ENCODE results near the gene SMIM44.

Gene SMIM44

DNA sequence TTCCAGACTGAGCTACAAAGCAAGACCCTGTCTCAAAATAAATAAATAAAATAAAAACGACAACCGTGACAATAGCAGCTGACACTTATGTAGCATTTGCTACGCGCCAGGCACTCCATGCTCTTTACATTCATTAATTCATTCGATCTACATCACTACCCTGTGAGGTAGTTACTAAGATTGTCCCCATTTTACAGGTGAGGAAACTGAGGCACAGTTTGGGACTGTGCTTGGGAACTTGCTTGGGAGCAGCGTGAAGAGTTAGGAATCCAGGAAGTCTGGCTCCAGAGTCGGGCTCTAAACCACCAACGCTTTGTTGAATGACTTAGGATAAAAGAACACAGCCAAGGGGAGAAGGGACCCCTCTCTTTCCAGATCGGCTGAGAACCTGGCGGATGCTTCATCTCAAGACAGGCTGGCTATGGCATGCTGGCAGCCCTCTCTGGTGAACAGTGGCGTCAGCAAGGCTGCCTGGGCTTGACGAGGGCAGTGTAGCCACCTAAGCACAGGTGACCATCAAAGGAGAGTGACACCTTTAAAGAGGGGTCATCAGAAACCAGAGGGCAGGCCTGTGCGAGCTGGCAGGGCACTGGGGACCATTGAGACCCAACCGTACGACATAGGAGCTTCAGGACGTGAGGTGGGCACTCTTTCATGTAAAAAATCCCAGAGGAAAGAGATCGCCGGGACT, 16.6 kb upstream of the SMIM44 start:
- TF ChIP-seq, protein P1, sequence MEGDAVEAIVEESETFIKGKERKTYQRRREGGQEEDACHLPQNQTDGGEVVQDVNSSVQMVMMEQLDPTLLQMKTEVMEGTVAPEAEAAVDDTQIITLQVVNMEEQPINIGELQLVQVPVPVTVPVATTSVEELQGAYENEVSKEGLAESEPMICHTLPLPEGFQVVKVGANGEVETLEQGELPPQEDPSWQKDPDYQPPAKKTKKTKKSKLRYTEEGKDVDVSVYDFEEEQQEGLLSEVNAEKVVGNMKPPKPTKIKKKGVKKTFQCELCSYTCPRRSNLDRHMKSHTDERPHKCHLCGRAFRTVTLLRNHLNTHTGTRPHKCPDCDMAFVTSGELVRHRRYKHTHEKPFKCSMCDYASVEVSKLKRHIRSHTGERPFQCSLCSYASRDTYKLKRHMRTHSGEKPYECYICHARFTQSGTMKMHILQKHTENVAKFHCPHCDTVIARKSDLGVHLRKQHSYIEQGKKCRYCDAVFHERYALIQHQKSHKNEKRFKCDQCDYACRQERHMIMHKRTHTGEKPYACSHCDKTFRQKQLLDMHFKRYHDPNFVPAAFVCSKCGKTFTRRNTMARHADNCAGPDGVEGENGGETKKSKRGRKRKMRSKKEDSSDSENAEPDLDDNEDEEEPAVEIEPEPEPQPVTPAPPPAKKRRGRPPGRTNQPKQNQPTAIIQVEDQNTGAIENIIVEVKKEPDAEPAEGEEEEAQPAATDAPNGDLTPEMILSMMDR (IDR thresholded peaks at IDR 0.05; ENCODE audit: insufficient read depth, low read depth, low read length, missing control alignments): no peak
- no peak for DNase-seq (ENCODE audit: low read depth)
- H3K4me3 ChIP-seq (ENCODE audit: low read depth, low read length): peak overlapping the region; percentile 96

DNA sequence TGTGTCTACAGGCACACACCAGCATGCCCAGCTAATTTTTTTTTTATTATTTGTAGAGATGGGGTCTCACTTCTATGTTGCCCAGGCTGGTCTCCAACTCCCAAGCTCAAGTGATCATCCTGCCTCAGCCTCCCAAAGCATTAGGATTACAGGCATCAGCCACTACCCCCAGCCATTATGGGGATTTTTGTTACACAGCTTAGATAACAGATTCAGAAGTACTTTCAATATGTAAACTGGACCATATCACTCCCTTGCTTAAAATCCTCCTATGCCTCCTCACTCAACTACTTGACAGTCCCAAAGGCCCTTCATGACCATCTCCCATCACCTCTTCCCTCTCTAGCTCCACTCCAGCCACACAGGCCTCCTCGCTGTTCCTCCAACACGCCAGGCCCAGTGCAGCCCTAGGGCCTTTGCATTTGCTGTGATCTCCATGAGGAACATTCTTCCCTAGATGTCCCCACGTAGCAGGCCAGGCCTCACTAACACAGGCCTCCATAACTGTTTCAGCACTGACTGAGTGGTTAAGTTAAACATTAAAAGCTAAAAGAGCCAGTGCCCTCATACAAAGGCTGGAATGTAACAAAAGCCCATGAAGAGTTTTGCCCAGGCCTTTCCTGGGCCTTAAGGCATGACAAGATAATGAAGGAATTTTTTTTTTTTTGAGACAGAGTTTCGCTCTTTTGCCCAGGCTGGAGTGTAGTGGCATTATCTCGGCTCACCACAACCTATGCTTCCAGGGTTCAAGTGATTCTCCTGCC, 14.7 kb upstream of the SMIM44 start:
- TF ChIP-seq, protein P1 (IDR thresholded peaks at IDR 0.05; ENCODE audit: insufficient read depth, low read depth, low read length, missing control alignments): no peak
- DNase-seq (ENCODE audit: low read depth): no peak
- no peak overlapping the region for H3K4me3 ChIP-seq (ENCODE audit: low read depth, low read length)

DNA sequence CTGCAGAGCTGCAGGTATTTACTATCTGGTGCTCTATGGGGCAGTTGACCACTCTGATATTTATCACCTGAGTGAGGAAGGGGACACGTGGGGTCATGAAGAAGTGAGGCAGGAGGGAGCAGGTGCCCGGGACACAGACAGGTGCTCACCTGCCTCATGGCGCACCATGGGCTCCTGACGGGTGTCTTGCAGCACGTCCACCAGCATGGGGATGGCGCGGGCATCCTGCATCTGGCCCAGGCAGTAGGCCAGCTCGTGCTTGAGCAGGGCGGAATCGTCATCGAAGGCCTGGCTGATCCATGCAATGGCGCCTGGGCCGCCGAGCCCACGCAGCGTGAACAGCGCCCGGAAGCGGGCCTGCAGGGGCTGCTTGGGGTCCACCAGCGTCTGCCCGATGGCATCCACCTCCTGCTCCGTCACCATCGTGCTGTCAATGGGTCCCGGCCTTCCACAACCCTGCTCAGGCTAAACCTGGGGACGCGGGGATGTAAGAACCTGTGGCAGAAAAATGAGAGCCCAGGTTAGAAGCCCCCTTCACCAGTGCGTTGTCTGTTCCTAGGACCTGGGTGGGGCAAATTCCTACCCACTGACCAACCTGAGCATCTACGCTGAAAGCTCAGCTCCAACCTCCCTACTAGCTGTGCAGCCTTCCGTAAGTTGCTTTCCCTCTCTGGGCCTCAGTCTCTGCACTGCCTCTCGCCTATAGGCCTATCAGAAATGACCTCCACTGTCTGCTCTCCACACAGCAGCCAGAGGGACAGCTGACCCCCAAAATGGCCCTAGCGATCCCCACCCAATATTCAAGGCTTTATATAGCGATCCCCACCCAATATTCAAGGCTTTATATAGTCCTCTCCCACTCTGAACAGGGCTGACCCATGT, 13.4 kb upstream of the SMIM44 start:
- TF ChIP-seq, protein P1 (IDR thresholded peaks at IDR 0.05; ENCODE audit: insufficient read depth, low read depth, low read length, missing control alignments): no peak
- no peak overlapping the region for H3K4me3 ChIP-seq (ENCODE audit: low read depth, low read length)
- no peak for DNase-seq (ENCODE audit: low read depth)

DNA sequence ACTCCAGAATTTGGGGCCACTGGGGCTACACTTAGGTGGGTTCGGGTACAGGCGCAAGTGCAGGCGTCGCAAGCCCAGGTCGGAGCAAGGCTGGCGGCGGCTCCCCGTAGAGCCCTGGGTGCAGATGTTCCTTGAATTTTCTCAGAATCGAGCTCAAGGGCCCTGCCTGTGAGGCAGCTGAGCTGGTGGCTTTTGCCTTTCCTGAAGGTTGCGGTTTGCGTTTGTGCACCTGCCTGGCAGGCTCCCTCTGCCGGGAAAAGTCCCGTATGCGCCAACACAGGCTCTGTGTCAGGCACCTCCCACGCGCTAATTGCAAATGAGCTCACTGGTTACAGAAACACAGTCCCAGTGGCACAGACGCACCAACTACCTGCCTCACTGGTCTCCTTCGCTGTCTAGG, 11.3 kb upstream of the SMIM44 start:
- TF ChIP-seq, protein P1 (IDR thresholded peaks at IDR 0.05; ENCODE audit: insufficient read depth, low read depth, low read length, missing control alignments): no peak
- no peak overlapping the region for H3K4me3 ChIP-seq (ENCODE audit: low read depth, low read length)
- no peak for DNase-seq (ENCODE audit: low read depth)

DNA sequence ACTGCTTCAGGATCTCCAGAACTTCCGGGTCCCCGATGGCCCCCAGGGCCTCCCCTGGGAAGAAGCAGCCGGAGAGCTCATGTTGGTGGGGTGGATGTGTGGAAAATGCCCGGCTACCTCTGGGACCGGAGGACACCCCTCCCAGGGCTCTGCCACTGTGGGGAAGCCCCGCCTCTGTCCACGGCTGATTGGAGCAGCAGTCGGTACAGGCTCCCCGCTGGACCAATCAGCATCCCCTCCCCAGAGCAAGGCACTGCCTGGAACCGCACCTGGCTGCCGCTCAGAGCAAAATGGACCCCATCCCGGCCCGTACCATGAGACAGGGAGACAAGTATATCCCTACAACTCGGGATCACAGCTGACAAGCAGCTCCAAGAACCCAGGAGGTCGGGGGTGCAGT, 10.8 kb upstream of the SMIM44 start:
- TF ChIP-seq, protein P1 (IDR thresholded peaks at IDR 0.05; ENCODE audit: insufficient read depth, low read depth, low read length, missing control alignments): no peak
- no peak overlapping the region for H3K4me3 ChIP-seq (ENCODE audit: low read depth, low read length)
- DNase-seq (ENCODE audit: low read depth): peak; percentile 23

DNA sequence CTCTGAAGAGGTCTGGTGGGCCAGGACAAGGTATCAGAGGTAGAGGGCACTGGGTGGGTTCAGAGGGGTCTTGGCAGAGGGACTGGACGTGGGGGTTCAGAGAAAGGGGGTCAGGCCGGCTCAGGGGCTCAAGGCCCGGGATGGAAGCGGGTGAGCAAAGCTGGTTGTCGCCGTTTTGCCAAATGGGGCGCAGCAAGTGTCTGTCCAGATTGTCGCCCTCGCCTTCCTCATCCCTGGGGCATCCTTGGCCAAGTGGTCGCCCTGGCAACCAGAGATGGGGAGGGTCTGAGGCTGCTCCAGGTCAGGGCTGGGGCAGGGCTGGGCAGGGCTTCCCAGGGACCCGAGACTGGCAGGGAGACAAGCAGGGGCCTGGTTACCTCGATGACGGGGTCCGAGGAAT, 10.4 kb upstream of the SMIM44 start:
- DNase-seq (ENCODE audit: low read depth): no peak
- H3K4me3 ChIP-seq (ENCODE audit: low read depth, low read length): no peak overlapping the region
- TF ChIP-seq, protein P1 (IDR thresholded peaks at IDR 0.05; ENCODE audit: insufficient read depth, low read depth, low read length, missing control alignments): no peak
